ENCODE data around the gene MATR3. TPM values are rescaled to one million over a fixed set of nuclear protein-coding genes. Genes with fewer than 3 reads are reported as not detected.
"Not testable (repeated sequence)": the region's sequence is repeated elsewhere in the genome, so short reads cannot be mapped to it uniquely, and the experiment has no call there.

The MATR3 gene
- polyA plus RNA-seq, 1 experiment: 76.5 TPM

DNA sequence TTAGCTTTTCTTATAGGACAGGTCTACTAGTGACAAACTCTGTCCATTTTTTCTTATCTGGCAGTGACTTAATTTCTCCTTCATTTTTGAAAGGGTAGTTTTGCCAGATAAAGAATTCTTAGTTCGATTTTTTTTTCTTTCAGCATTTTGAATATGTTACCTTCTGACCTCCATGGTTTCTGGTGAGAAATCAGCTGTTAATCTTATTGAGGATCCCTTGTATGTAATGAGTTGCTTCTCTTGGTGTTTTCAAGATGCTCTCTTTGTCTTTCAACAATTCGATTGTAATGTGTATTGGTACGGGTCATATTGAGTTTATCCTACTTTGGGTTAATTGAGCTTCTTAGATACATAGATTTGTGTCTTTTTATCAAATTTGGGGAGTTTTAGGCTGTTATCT, 60.6 kb downstream of the MATR3 start:
- Histone ChIP-seq H3K36me3 (ENCODE audit: control insufficient read depth, insufficient read depth, low read length) (0 out of 2 replicates have a peak, but pooled peaks cover 1% of the 10 kb centered on the region), H3K27me3 (ENCODE audit: control insufficient read depth, insufficient read depth, low read length) (no peaks in the 10 kb centered on the region), H3K4me3 (ENCODE audit: low read depth, low read length) (no peak overlapping the region)
- POLR2A ChIA-PET: no interaction called here
- no peak for TF ChIP-seq CTCF (IDR thresholded peaks at IDR 0.05; ENCODE audit: insufficient read depth, low read depth, low read length)
- CTCF ChIA-PET: interaction anchor here (1.2 to 1.4 kb wide), 2 partner anchors 13 to 60 kb away, joined by 3 to 4 read pairs; partner anchors contain the start of gene PAIP2
- DNase-seq (ENCODE audit: low read depth): no peak

- POLR2A ChIA-PET; H3K36me3 ChIP-seq (ENCODE audit: control insufficient read depth, insufficient read depth, low read length); H3K4me3 ChIP-seq (ENCODE audit: low read depth, low read length); DNase-seq (ENCODE audit: low read depth); H3K27me3 ChIP-seq (ENCODE audit: control insufficient read depth, insufficient read depth, low read length): not testable (repeated sequence)
- CTCF ChIA-PET: interaction anchor here (1.6 kb wide), 1 partner anchor 14 kb away, joined by 6 read pairs; the partner anchor contains the start of gene PAIP2
Measured at GRCh38 chr5:139355900-139356299, 62.4 kb downstream of the MATR3 start.

GRCh38 chr5:139358064-139358463, 64.5 kb downstream of the MATR3 start:
- 0 out of 2 replicates have a peak, but pooled peaks cover 1% of the 10 kb centered on the region for H3K36me3 ChIP-seq (ENCODE audit: control insufficient read depth, insufficient read depth, low read length)
- ChIA-PET POLR2A (no interaction called here), CTCF (no interaction called here)
- DNase-seq (ENCODE audit: low read depth): no peak
- no peak for TF ChIP-seq CTCF (IDR thresholded peaks at IDR 0.05; ENCODE audit: insufficient read depth, low read depth, low read length)
- no peaks in the 10 kb centered on the region for H3K27me3 ChIP-seq (ENCODE audit: control insufficient read depth, insufficient read depth, low read length)
- H3K4me3 ChIP-seq (ENCODE audit: low read depth, low read length): no peak overlapping the region

DNA sequence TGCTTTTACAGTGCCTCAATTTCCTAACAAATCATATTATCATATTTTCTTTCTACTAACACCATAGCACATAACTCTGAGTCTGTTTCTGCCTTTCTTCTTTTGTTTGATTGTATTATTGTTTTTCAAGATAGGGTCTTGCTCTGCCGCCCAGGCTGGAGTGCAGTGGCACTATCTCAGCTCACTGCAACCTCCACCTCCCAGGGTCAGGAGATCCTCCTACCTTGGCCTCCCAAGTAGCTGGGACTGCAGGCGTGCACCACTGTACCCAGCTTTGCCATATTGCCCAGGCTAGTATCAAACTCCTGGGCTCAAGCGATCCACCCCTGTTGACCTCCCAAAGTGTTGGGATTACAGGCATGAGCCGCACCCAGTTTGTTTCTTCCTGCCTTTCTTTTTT, 66.8 kb downstream of the MATR3 start:
- Histone ChIP-seq H3K4me3 (ENCODE audit: low read depth, low read length) (no peak overlapping the region), H3K27me3 (ENCODE audit: control insufficient read depth, insufficient read depth, low read length) (no peaks in the 10 kb centered on the region), H3K36me3 (ENCODE audit: control insufficient read depth, insufficient read depth, low read length) (peaks cover 4% of the 10 kb centered on the region)
- ChIA-PET POLR2A (no interaction called here), CTCF (interaction anchor here (1.0 to 1.3 kb wide), 2 partner anchors 9 to 14 kb away, joined by 3 read pairs; no protein-coding TSS in a partner anchor)
- no peak for TF ChIP-seq CTCF (IDR thresholded peaks at IDR 0.05; ENCODE audit: insufficient read depth, low read depth, low read length)
- DNase-seq (ENCODE audit: low read depth): no peak

DNA sequence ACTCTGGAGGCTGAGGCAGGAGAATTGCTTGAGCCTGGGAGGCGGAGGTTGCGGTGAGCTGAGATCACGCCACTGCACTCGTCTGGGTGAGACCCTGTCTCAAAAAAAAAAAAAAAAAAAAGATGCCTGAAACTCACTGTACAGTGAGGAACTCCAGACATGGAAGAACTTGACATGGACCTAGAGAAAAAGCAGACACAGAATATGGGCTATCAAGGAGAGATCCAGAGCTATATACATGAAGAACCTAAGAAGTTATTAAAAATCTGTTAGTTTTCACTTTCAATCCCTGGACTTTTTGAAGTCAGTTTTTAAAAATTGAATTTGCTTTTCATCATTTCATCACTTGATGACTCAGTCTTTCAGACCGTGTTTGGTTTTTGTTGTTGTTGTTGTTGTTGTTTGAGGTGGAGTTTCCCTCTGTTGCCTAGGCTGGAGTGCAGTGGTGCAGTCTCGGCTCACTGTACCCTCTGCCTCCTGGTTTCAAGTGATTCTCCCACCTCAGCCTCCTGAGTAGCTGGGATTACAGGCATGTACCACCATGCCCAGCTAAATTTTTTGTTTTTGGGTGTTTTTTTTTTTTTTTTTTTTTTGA, 68.4 kb downstream of the MATR3 start:
- H3K36me3 ChIP-seq (ENCODE audit: control insufficient read depth, insufficient read depth, low read length): peaks cover 7% of the 10 kb centered on the region
- no peak for DNase-seq (ENCODE audit: low read depth)
- no peaks in the 10 kb centered on the region for H3K27me3 ChIP-seq (ENCODE audit: control insufficient read depth, insufficient read depth, low read length)
- no peak overlapping the region for H3K4me3 ChIP-seq (ENCODE audit: low read depth, low read length)
- no peak for TF ChIP-seq CTCF (IDR thresholded peaks at IDR 0.05; ENCODE audit: insufficient read depth, low read depth, low read length)
- ChIA-PET CTCF (no interaction called here), POLR2A (interaction anchor here (0.6 kb wide), 1 partner anchor 326 kb away, joined by 5 read pairs; no protein-coding TSS in a partner anchor)

- no peak overlapping the region for H3K4me3 ChIP-seq (ENCODE audit: low read depth, low read length)
- no peak for DNase-seq (ENCODE audit: low read depth)
- no peaks in the 10 kb centered on the region for H3K27me3 ChIP-seq (ENCODE audit: control insufficient read depth, insufficient read depth, low read length)
- ChIA-PET POLR2A (no interaction called here), CTCF (no interaction called here)
- no peak for TF ChIP-seq CTCF (IDR thresholded peaks at IDR 0.05; ENCODE audit: insufficient read depth, low read depth, low read length)
- peaks cover 8% of the 10 kb centered on the region for H3K36me3 ChIP-seq (ENCODE audit: control insufficient read depth, insufficient read depth, low read length)
Measured at GRCh38 chr5:139363937-139364336, 70.4 kb downstream of the MATR3 start.
